ENCODE data around the gene CLRN1.

Gene CLRN1

DNA sequence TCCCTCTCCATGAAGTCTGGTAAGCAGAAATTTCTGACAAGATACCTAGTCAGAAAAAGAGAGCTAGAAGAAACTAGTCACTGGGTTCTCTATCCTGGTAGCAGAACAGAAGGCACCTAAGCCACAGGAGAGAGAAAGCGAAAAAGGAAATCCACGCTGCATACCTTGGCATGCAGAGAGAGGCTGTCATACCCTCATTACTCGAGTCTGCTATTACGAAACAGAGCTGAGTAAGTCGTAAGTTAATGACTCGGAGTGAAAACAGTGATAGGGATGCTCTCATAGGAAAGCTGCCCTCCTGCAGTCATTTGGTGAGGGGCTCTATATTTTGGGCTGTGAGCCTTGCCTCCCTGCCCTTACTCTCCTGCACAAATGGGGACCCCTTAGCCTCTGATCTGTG is 16.2 kb downstream of the CLRN1 start:
- Histone ChIP-seq H3K79me2 (ENCODE audit: insufficient read depth, low read length) (no peaks in the 10 kb centered on the region), H3K4me1 (ENCODE audit: insufficient read depth, low read length) (no peaks in the 10 kb centered on the region), H3K9me3 (ENCODE audit: insufficient read depth, low read length, severe bottlenecking) (no peaks in the 10 kb centered on the region), H3K4me2 (ENCODE audit: insufficient read depth, low read length) (no peak overlapping the region), H3K27me3 (ENCODE audit: insufficient read depth, low read length, poor library complexity) (peaks cover 16% of the 10 kb centered on the region), H2AFZ (ENCODE audit: low read depth, low read length) (no peak overlapping the region), H4K20me1 (ENCODE audit: insufficient read depth, low read length) (no peaks in the 10 kb centered on the region), H3K27ac (ENCODE audit: low read length) (no peak overlapping the region), H3K9ac (ENCODE audit: low read depth, low read length) (no peak overlapping the region), H3K4me3 (ENCODE audit: low read depth in 1 of 2, low read length in 2 of 2) (no peak overlapping the region), H3K36me3 (ENCODE audit: insufficient read depth, low read length) (no peaks in the 10 kb centered on the region)
- DNase-seq = no peak
- TF ChIP-seq, protein P1, sequence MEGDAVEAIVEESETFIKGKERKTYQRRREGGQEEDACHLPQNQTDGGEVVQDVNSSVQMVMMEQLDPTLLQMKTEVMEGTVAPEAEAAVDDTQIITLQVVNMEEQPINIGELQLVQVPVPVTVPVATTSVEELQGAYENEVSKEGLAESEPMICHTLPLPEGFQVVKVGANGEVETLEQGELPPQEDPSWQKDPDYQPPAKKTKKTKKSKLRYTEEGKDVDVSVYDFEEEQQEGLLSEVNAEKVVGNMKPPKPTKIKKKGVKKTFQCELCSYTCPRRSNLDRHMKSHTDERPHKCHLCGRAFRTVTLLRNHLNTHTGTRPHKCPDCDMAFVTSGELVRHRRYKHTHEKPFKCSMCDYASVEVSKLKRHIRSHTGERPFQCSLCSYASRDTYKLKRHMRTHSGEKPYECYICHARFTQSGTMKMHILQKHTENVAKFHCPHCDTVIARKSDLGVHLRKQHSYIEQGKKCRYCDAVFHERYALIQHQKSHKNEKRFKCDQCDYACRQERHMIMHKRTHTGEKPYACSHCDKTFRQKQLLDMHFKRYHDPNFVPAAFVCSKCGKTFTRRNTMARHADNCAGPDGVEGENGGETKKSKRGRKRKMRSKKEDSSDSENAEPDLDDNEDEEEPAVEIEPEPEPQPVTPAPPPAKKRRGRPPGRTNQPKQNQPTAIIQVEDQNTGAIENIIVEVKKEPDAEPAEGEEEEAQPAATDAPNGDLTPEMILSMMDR (IDR thresholded peaks at IDR 0.05; ENCODE audit: borderline replicate concordance, extremely low read depth, low read length, poor library complexity, severe bottlenecking) = no peak
- TF ChIP-seq EZH2 (IDR thresholded peaks at IDR 0.05; ENCODE audit: borderline replicate concordance, low read depth, low read length, severe bottlenecking) = no peak
- no peak for ATAC-seq (ENCODE audit: insufficient read depth, low read depth)

DNA sequence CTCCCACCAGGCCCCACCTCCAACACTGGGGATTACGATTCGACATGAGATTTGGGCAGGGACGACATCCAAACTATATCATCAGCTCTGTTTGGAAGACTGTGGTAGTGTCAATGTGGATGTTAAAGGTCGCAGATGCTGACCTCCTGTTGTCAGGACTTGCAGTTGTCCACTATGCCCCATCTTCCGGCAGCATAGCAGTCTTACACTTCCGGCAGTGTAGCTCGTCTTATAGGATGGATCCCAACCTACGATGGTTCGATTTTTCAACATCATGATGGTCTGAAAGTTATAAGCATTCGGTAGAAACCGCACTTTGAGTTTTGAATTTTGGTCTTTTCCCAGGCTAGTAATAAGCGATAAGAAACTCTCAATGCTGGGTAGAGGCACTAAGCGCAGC is 20.6 kb downstream of the CLRN1 start:
- ATAC-seq (ENCODE audit: insufficient read depth, low read depth) = no peak

DNA sequence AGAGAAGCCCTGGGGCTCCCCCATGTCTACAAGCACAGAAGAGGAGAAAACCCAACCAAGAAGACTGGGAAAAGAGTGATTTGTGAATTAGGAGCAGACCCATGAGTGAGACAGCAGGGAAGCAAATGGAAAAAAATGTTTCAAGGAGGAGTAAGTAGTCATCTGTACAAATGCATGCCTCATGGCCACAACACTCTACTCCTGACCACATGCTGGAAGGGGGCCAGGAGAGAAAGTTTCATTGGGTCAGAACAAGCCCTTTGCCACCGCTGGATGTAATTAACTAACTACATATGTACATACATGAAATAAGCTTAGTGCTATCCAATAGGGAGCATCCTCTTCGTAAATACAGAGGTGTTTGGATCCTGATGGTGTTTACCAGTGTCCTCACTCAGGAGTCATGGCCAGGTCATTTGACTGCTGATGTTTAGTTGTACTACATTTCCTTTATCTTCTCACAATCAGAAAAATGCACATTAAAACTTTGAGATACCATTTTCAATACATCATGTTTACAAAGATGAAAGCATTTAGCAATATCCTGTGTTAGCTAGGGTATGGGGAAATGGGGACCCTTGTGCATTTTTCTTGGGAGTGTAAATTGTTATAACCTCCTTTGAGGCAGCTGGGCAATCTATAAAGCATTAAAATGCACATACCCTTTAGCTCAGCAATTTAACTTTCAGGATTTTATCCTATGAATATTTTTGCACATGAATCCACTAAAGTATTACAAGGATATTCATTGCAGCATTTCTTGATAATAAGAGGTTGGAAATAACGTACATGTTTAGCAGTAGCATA is 27.1 kb downstream of the CLRN1 start:
- H3K4me1 ChIP-seq (ENCODE audit: insufficient read depth, low read length) = no peaks in the 10 kb centered on the region
- H3K9ac ChIP-seq (ENCODE audit: low read depth, low read length) = no peak overlapping the region
- H2AFZ ChIP-seq (ENCODE audit: low read depth, low read length) = no peak overlapping the region
- no peaks in the 10 kb centered on the region for H3K36me3 ChIP-seq (ENCODE audit: insufficient read depth, low read length)
- no peaks in the 10 kb centered on the region for H3K79me2 ChIP-seq (ENCODE audit: insufficient read depth, low read length)
- peaks cover 3% of the 10 kb centered on the region for H3K9me3 ChIP-seq (ENCODE audit: insufficient read depth, low read length, severe bottlenecking)
- H3K4me2 ChIP-seq (ENCODE audit: insufficient read depth, low read length) = no peak overlapping the region
- H3K27me3 ChIP-seq (ENCODE audit: insufficient read depth, low read length, poor library complexity) = no peaks in the 10 kb centered on the region
- DNase-seq (no peak), ATAC-seq (ENCODE audit: insufficient read depth, low read depth) (no peak)
- H4K20me1 ChIP-seq (ENCODE audit: insufficient read depth, low read length) = no peaks in the 10 kb centered on the region
- H3K27ac ChIP-seq (ENCODE audit: low read length) = no peak overlapping the region
- no peak for TF ChIP-seq EZH2 (IDR thresholded peaks at IDR 0.05; ENCODE audit: borderline replicate concordance, low read depth, low read length, severe bottlenecking)
- TF ChIP-seq, protein P1 (IDR thresholded peaks at IDR 0.05; ENCODE audit: borderline replicate concordance, extremely low read depth, low read length, poor library complexity, severe bottlenecking) = no peak
- no peak overlapping the region for H3K4me3 ChIP-seq (ENCODE audit: low read depth in 1 of 2, low read length in 2 of 2)

More for the DNA sequence above, 20.6 kb downstream of the CLRN1 start:
- TF ChIP-seq, protein P1 (IDR thresholded peaks at IDR 0.05; ENCODE audit: borderline replicate concordance, extremely low read depth, low read length, poor library complexity, severe bottlenecking) = no peak
- no peak for TF ChIP-seq EZH2 (IDR thresholded peaks at IDR 0.05; ENCODE audit: borderline replicate concordance, low read depth, low read length, severe bottlenecking)
- Histone ChIP-seq H3K79me2 (ENCODE audit: insufficient read depth, low read length) (no peaks in the 10 kb centered on the region), H3K27ac (ENCODE audit: low read length) (no peak overlapping the region), H3K9me3 (ENCODE audit: insufficient read depth, low read length, severe bottlenecking) (no peaks in the 10 kb centered on the region), H3K9ac (ENCODE audit: low read depth, low read length) (no peak overlapping the region), H3K27me3 (ENCODE audit: insufficient read depth, low read length, poor library complexity) (peaks cover 16% of the 10 kb centered on the region), H3K4me1 (ENCODE audit: insufficient read depth, low read length) (no peaks in the 10 kb centered on the region), H2AFZ (ENCODE audit: low read depth, low read length) (no peak overlapping the region), H3K36me3 (ENCODE audit: insufficient read depth, low read length) (no peaks in the 10 kb centered on the region), H3K4me2 (ENCODE audit: insufficient read depth, low read length) (no peak overlapping the region), H3K4me3 (ENCODE audit: low read depth in 1 of 2, low read length in 2 of 2) (no peak overlapping the region), H4K20me1 (ENCODE audit: insufficient read depth, low read length) (no peaks in the 10 kb centered on the region)
- DNase-seq = no peak

Measured in DND-41 (cell line).